ENCODE measurements around the gene ST8SIA5. TPM values are rescaled to one million over a fixed set of nuclear protein-coding genes. Genes with fewer than 3 reads are reported as not detected.

The ST8SIA5 gene
- total and polyA plus RNA-seq, 8 donors, result 0.03 to 1.4 (median 0.19) TPM; not detected in 4

GRCh38 chr18:46657115-46657955, 99.5 kb downstream of the ST8SIA5 start, which contains the start of gene LOXHD1:
Gene LOXHD1 (minus strand): TSS chr18:46657220. CDS start chr18:46657033, 187 bp downstream.
- WGBS, 5 donors, result 69 to 76% (median 74%) methylated on average over 25 of the region's 25 CpGs
- Histone ChIP-seq H3K27ac (no peak within 1 kb of the TSS), H3K27me3 (peaks cover 0 to 5% (median 0%) of the 10 kb centered on the region in 3 donors), H3K9me3 (no peaks in the 10 kb centered on the region), H3K36me3 (no peaks in the 10 kb centered on the region), H3K4me1 (no peaks in the 10 kb centered on the region), H3K4me3 (no peak within 1 kb of the TSS)
- TF ChIP-seq POLR2AphosphoS5 (IDR thresholded peaks at IDR 0.05) (no peak), EP300 (IDR thresholded peaks at IDR 0.05) (no peak)
- DNase-seq, result no peak
- intact Hi-C loops (cut with DNase I; ENCODE audit: low total_unique reads), result no loop called here

DNA sequence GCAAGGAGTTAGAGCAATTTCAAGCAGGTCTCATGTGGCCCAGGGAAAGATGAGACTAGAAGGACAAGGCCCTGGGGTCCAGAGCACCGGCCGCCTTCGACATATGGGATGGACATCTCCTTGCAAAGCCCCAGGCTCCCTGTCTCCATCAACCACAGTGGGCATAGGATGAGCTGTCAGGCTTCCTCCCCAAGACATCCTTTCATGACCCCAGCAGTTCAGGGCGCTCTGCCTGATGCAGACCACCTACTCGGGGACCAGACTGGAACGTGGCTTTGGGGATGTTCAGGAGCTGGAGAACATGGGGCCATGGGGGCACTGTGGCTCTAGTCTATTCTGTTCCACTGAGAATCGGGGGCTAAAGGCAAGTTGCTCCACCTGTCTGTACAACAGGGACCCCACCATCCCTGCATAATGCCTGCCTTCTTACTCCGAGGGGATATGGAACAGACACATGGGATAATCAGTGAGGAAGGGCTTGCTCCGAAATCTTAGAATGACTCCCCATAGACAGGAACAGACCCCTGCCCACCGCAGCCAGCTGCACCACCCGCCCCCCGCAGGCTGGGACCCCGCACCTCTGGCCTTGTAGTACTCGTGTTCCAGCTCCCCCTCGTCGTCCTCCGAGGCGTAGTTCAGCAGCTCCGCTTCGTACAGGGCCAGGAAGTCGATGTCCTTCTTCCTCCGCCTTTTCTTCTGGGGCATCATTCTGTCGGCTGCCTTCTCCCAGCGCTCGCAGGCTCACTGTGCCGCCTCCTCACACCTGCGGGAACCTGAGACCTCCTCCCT, 100.3 kb downstream of the ST8SIA5 start:
- DNase-seq, result no peak
- intact Hi-C loops (cut with DNase I; ENCODE audit: low total_unique reads), result no loop called here
- H3K27me3 ChIP-seq, result peaks cover 0 to 5% (median 0%) of the 10 kb centered on the region in 3 donors
- H3K9me3 ChIP-seq, result no peaks in the 10 kb centered on the region
- H3K4me1 ChIP-seq, result no peaks in the 10 kb centered on the region
- TF ChIP-seq POLR2AphosphoS5 (IDR thresholded peaks at IDR 0.05) (no peak), POLR2A (IDR thresholded peaks at IDR 0.05) (no peak), EP300 (IDR thresholded peaks at IDR 0.05) (no peak), CTCF (IDR thresholded peaks at IDR 0.05) (no peak)
- 74 to 83% (median 78%) methylated on average over 24 to 27 of the region's 27 CpGs for WGBS, 5 donors
- H3K27ac ChIP-seq, result no peak overlapping the region
- no peak overlapping the region for H3K4me3 ChIP-seq
- H3K36me3 ChIP-seq, result no peaks in the 10 kb centered on the region

GRCh38 chr18:46652372-46652771, 104.5 kb downstream of the ST8SIA5 start:
- Histone ChIP-seq H3K9me3 (no peaks in the 10 kb centered on the region), H3K27ac (no peak overlapping the region), H3K4me1 (no peaks in the 10 kb centered on the region), H3K36me3 (no peaks in the 10 kb centered on the region), H3K4me3 (no peak overlapping the region), H3K27me3 (peaks cover 0 to 1% (median 0%) of the 10 kb centered on the region in 3 donors)
- no peak for DNase-seq
- intact Hi-C loops (cut with DNase I; ENCODE audit: low total_unique reads), result no loop called here
- TF ChIP-seq POLR2A (IDR thresholded peaks at IDR 0.05) (no peak), EP300 (IDR thresholded peaks at IDR 0.05) (no peak), CTCF (IDR thresholded peaks at IDR 0.05) (no peak), POLR2AphosphoS5 (IDR thresholded peaks at IDR 0.05) (no peak)

DNA sequence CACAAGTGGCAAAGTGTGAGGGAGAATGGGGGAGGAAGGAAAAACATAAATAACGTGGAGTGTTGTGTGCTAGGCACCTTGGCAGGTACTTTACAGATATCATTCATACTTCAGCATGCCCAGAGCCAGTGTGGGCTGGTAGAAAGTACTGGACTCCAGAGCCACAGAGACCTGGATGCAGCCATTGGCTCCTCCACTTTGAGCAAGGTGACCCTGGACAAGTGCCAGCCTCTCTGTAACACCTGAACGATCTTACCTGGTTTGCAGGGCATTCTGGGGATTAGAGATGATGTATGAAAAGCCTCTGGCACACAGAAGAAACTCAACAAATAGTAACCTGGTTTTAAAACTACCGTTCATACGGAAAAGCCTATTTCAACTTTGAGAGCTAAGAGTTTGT, 106.2 kb downstream of the ST8SIA5 start:
- intact Hi-C loops (cut with DNase I; ENCODE audit: low total_unique reads), result no loop called here
- no peaks in the 10 kb centered on the region for H3K27me3 ChIP-seq
- DNase-seq, result no peak
- H3K27ac ChIP-seq, result no peak overlapping the region
- no peaks in the 10 kb centered on the region for H3K4me1 ChIP-seq
- no peaks in the 10 kb centered on the region for H3K36me3 ChIP-seq
- WGBS, 5 donors, result 54 to 61% (median 59%) methylated on average over 4 of the region's 4 CpGs
- no peaks in the 10 kb centered on the region for H3K9me3 ChIP-seq
- TF ChIP-seq POLR2AphosphoS5 (IDR thresholded peaks at IDR 0.05) (no peak), CTCF (IDR thresholded peaks at IDR 0.05) (no peak)
- H3K4me3 ChIP-seq, result no peak overlapping the region

Measured in stomach (tissue), 9 donors.